Type B pancreatic cell (in vitro differentiated cells): ENCODE results near the gene M6PR. TPM values are rescaled to one million over a fixed set of nuclear protein-coding genes. Genes with fewer than 3 reads are reported as not detected.
"Not testable (repeated sequence)": the region's sequence is repeated elsewhere in the genome, so short reads cannot be mapped to it uniquely, and the experiment has no call there.

Experiments
- DNase-seq: peaks from one replicate; pipeline ENCODE4 v3.0.0; 2021; ENCODE audit warnings: mixed read lengths; ENCODE audit not compliant: unreplicated experiment; ENCODE audit errors: extremely low spot score
- H3K27ac Mint-ChIP-seq: 2 replicates; pipeline ENCODE4 v1.8.0; 2021; ENCODE audit warnings: mild to moderate bottlenecking, mixed read lengths
- H3K27me3 Mint-ChIP-seq: 2 replicates; pipeline ENCODE4 v1.8.0; 2021; ENCODE audit warnings: mixed read lengths
- H3K36me3 Mint-ChIP-seq: 2 replicates; pipeline ENCODE4 v1.8.0; 2021; ENCODE audit warnings: mixed read lengths
- H3K4me1 Mint-ChIP-seq: one replicate; pipeline ENCODE4 v1.8.0; 2021; ENCODE audit warnings: mixed read lengths; ENCODE audit not compliant: unreplicated experiment
- H3K4me3 Mint-ChIP-seq: 2 replicates; pipeline ENCODE4 v1.8.0; 2021; ENCODE audit warnings: mild to moderate bottlenecking, mixed read lengths
- H3K9me3 Mint-ChIP-seq: 2 replicates; pipeline ENCODE4 v1.8.0; 2021; ENCODE audit warnings: mixed read lengths
- CTCF ChIP-seq: fragments of 200-600 bp; sonication (generic); conservative IDR thresholded peaks from 2 replicates; pipeline ENCODE4 v1.5.0; 2021; ENCODE audit warnings: antibody characterized with exemption, mild to moderate bottlenecking
- total RNA-seq: library from RNA; stranded (reverse); gene quantifications from 2 replicates; pipeline ENCODE4 v1.2.1, GENCODE V29; 2021; ENCODE audit warnings: low replicate concordance

The M6PR gene
- total RNA-seq, 1 donor from 2014 or later = 129 TPM

- peaks cover 39% of the 10 kb centered on the region for H3K36me3 Mint-ChIP-seq
- no peak for DNase-seq
- TF ChIP-seq CTCF = no peak
- no peaks in the 10 kb centered on the region for H3K27me3 Mint-ChIP-seq
- no peak overlapping the region for H3K4me3 Mint-ChIP-seq
- H3K27ac Mint-ChIP-seq = no peak overlapping the region
- no peaks in the 10 kb centered on the region for H3K9me3 Mint-ChIP-seq
- no peaks in the 10 kb centered on the region for H3K4me1 Mint-ChIP-seq
Observed at GRCh38 chr12:8922544-8922943, 26.9 kb downstream of the M6PR start.

GRCh38 chr12:8919643-8920042 is 29.8 kb downstream of the M6PR start:
- not testable (repeated sequence) for H3K4me3 Mint-ChIP-seq, DNase-seq, H3K4me1 Mint-ChIP-seq, H3K27me3 Mint-ChIP-seq, H3K9me3 Mint-ChIP-seq, H3K27ac Mint-ChIP-seq
- peaks cover 38% of the 10 kb centered on the region for H3K36me3 Mint-ChIP-seq

GRCh38 chr12:8917751-8918150 is 31.7 kb downstream of the M6PR start:
- H3K9me3 Mint-ChIP-seq = no peaks in the 10 kb centered on the region
- no peak for TF ChIP-seq CTCF
- H3K4me1 Mint-ChIP-seq = peaks cover 5% of the 10 kb centered on the region
- H3K27me3 Mint-ChIP-seq = no peaks in the 10 kb centered on the region
- no peak overlapping the region for H3K27ac Mint-ChIP-seq
- peaks cover 25% of the 10 kb centered on the region for H3K36me3 Mint-ChIP-seq
- H3K4me3 Mint-ChIP-seq = no peak overlapping the region
- DNase-seq = no peak

- no peak for DNase-seq
- Mint-ChIP-seq H3K4me1 (peaks cover 6% of the 10 kb centered on the region), H3K27ac (no peak overlapping the region), H3K27me3 (no peaks in the 10 kb centered on the region), H3K36me3 (peaks cover 18% of the 10 kb centered on the region), H3K4me3 (no peak overlapping the region), H3K9me3 (no peaks in the 10 kb centered on the region)
- TF ChIP-seq CTCF = no peak
Observed at GRCh38 chr12:8917031-8917430, 32.4 kb downstream of the M6PR start.

- Mint-ChIP-seq H3K27ac (no peak overlapping the region), H3K4me3 (no peak overlapping the region), H3K27me3 (no peaks in the 10 kb centered on the region), H3K36me3 (peaks cover 13% of the 10 kb centered on the region), H3K9me3 (no peaks in the 10 kb centered on the region), H3K4me1 (peaks cover 8% of the 10 kb centered on the region)
- no peak for DNase-seq
- TF ChIP-seq CTCF = no peak
Observed at GRCh38 chr12:8916154-8916553, 33.3 kb downstream of the M6PR start.

GRCh38 chr12:8914716-8915526 is 34.5 kb downstream of the M6PR start:
- H3K9me3 Mint-ChIP-seq = no peaks in the 10 kb centered on the region
- peak; percentile 75 for DNase-seq
- no peak overlapping the region for H3K4me3 Mint-ChIP-seq
- peaks cover 8% of the 10 kb centered on the region for H3K36me3 Mint-ChIP-seq
- no peak overlapping the region for H3K27ac Mint-ChIP-seq
- no peak for TF ChIP-seq CTCF
- H3K4me1 Mint-ChIP-seq = peaks cover 11% of the 10 kb centered on the region
- no peaks in the 10 kb centered on the region for H3K27me3 Mint-ChIP-seq
